Measurements from ENCODE around the gene XXYLT1.
"Not testable (repeated sequence)": the region's sequence is repeated elsewhere in the genome, so short reads cannot be mapped to it uniquely, and the experiment has no call there.

The XXYLT1 gene

DNA sequence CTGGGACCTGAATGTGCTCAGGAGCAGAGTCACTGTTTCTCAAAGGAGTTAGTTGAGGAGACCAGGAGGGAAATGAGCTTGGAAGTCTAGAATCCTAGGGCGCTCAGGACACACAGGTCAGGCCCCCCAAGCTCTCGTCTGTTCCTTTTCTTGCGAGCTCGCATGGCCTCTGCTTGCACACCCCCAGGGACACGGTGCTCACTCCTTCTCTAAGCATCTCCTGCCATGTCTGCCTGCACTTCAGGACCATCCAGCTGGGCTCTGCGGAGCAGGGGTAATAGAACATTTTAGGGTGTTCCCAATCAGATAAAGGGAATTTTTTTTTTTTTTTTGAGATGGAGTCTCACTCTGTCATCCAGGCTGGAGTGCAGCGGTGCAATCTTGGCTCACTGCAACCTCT lies 213.2 kb downstream of the XXYLT1 start:
- no peak for DNase-seq

DNA sequence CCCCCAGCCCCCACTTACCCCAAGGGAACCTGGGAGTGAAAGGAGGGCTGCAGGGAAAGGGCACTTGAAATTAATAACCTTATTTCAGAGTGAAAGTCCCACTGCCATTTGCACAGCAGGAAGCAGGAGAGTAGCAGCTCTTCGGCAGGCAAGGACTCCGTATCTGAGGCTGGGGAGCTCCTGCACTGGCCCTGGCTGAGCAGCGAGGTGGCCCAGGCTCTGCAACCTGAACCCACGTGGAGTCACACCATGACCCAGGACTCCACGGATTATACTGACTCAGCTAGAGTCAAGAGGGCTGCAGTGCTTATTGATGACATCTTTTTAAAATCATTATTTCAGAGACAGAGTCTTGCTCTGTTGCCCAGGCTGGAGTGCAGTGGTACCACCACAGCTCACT lies 214.5 kb downstream of the XXYLT1 start:
- no peak for DNase-seq

DNA sequence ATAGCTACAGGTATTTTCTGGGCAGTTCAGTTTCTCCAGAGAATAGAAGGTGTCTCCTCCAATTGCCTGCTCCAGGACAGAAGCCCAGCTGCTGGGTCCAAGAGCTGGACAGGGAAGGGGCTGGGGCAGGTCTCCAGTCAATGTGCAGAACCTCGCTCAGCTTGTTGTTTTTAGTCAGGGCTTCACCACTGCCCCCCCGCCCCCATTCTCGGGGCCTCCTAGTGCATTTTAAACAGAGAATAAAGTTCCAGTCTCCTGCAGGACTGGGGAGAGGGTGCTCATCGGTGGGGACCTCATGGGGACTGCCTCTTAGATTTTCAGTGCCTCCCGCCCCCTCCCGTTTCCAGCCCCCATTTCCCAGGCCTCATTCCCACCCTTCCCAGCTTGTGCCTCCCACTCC lies 216.6 kb downstream of the XXYLT1 start:
- no peak for DNase-seq

DNA sequence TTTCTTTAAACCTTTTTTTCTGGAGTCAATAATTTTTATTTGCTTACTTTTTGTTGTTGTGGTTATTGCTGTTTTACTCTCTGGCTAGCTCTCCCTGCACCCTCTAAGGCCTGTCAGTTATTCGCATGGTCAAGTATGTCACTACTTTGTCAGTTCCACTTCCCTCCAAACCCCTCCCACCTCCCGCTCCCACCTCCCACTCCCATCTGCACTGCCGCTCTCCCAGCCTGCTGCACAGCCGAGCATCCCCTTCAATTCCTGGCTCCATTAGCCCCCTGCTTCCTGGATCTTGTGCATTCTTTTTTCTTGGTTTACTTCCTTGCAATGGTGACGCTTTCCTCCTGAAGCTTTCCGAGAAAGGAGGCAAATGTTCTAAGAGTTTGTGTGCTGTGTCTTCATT lies 218.0 kb downstream of the XXYLT1 start:
- no peak for DNase-seq

DNA sequence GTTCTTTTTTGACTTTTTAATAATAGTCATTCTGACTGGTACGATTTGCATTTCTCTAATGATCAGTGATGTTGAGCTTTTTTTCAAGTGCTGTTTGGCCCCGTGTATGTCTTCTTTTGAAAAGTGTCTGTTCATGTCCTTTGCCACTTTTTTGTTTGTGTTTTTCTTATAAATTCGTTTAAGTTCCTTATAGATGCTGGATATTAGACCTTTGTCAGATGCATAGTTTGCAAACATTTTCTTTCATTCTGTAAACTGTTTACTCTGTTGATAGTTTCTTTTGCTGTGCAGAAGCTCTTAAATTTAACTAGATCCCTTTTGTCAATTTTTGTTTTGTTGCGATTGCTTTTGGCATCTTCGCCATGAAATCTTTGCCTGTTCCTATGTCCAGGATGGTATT lies 220.7 kb downstream of the XXYLT1 start:
- not testable (repeated sequence) for DNase-seq

DNA sequence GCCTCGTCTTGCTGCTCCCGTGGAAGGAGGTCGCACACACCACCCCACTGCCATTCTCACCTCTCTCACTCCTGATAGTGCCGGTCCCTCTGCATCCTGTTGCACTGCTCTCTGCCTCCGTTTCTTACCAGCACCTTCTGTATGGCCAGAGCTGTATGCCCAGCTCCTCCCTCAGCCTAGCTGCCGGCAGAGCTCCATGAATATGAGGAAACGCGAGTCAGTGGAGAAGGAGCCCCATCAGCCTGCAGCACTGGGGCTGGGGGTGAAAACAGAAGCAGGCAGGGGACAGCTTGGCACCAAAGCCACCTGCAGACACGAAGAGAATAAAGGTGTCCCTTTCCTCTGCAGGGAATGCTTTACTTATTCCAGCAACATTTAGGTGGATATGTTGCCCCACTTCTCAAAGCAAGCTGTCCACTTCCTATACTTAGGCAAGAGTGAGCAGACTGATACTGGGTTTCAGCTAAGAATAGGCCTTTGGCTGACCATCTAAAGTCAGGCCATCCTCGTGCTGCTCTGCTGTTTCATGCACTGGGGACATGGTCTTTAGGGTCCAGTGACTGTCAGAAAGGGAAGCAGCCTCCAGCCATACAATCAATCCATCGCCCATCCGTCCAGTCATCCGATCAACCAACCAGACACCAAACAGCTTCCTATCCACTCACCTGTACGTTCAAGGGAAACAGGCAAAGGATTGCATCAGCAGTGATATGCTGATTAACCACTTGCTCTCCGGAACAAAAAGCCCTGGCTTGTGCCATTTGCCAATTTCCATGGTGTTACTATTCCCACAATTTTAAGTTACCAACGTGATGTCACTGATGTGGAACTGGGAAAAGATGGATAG lies 222.7 kb downstream of the XXYLT1 start:
- DNase-seq = no peak

DNA sequence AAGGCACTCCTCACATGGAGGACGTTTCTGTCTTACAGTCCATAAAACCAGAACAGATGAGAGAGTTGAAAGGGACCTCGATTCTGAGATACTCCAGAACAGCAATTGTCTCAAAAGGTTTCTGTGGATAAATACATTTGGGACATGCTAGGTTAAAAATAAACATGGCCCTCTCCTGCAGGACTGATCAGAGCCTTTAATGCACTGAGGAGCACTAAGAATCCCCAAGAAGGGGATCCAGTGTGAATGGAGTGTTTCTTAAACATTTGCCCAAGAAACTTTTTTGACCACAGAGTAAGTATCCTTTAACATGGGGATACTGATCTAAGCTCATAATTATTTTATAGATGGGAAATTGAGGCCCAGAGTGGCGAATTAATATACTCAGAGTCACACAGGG lies 223.4 kb downstream of the XXYLT1 start:
- DNase-seq = no peak

DNA sequence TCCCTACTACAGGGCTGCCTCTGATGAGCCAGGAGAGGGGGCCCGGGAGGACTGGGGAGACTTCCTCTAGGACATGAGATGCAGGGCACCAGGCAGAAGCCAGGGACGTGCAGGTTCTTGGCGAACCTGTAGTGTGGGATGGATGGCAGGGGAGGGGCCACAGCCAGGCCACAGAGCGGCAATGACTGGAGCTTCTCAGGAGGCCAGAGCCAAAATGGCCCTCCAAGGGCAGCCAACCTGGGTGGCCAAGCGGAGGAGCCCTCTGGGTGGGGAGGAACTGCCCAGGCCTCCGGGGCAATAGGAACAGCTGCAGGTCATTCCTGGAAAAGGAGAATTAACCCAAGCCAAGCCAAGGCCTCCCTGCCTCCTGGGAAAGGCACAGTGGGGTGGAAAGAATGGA lies 224.5 kb downstream of the XXYLT1 start:
- no peak for DNase-seq

DNA sequence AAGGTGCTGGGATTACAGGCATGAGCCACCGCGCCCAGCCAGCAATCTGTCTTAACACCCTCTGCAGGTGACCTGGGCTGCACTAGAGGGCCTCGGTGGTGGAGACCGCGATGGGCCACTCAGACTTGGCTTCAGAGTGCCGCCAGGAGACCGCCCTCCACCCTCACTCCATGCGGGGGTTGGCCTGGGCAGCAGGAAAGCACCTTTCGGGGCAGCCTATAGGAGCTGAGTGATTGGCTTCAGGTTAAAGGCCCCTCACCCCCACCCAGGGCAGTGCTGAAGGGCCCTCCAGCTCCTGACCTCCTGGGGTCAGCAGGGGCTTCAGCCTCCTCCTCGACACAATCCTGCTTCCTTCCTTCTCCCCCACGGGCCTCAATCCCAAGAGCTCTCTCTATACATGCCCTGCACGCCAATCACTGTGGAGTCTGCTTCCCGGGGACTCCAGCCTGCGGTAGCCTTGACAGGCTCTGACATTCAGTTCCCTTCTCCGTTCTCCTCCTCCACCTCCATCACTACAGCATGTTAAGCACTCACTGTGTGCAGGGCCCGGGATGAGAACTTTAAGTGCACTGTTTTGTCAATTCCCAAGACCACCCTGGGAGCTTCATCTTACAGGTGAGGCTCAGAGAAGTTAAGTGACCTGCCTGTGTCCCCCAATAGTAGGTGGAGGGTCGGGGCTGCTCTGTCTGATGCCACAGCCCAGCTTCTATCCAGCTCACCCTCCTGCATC lies 225.3 kb downstream of the XXYLT1 start:
- no peak for DNase-seq

DNA sequence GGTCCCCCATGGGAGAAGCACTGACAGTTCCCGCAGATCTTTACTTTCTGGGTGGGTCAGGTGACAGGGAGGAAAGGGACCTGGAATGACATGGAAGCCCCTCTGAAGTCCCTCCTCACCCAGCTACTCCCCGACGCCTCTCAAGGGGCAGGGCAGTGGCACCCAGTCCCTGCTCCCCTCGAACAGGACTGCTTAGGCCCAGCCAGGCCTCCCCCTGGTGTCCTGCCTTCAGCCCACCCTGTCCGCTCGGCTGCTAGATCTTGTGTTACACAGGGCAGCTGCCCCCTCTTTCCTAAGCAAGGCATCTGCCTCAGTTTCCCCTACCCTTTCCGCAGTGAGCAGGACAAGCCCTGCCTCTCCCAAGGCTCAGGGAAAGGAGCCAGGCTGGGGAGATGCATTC lies 226.5 kb downstream of the XXYLT1 start:
- no peak for DNase-seq

DNA sequence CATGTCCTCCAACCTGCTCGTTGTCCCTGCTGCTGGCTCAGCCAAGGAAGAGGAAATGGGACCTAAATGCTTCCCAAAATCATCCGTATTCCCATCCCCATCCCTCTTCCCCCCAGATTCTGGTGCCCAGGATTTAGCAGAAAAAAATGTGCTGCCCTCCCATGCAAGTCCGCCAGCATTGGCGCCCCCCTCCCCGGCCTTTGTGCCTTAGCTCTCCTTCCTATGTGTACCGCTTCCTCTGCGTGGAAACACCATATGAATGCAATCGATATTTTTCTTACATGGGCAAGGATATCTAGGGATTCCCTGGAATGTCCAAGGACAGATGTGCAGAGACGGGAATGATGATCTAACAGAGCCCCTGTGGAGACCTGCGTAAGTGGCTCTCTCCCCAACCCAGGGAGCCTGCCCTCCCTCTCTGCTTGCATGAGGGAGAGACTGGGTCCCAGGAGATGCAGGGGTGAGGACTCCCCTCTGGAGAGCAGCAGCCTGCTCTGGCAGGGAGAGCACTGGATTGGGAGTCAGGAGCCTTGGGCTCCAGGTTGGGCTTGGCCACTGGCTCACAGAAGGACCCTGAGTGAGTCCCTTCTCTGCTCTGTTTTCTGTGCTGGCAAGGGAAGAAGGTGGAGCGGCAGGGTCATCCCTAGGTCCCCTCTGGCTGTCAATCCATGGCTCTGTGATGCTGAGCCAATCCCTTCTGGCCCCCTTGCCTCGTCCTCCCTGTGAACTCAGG lies 227.2 kb downstream of the XXYLT1 start:
- DNase-seq = no peak

DNA sequence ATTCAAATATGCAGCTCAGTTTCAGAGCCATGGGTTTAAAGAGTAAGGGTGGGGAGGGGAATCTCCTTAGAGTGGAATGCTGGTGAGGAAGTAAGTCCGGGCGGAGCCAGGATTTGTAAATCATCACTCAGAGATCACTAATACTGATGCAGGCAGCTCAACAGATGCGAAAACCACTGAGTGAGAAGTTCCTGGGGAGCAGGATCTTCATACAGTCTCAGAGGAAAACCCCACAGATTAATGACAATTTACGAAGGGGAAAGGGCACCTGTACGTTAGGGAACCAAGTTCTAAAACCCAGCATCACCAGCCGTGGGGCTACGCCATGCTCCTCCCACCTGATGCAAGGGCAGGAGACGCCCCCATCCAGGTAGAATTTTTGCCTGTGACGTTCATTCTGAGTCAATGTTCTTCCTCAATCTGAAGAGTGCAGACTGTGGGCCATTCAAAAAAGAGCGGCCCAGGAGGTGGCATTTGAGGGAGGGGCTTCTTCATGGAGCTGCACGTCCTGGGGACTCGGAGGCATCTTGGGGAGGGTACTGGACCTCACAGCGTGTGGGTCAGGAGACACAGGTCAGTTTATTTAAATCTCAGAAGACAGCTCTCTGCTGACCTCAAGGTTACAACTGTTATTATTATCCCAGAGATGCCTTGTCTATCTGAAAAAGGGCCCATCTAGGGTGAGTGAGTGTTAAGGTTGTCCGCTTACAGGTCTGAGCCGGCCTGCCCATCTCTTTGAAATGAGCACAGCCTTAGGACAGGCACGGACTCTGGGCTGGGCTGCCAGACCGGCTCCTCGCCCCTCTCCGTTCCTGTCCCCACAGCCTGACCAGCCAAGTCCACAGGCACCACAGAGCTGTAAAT lies 228.0 kb downstream of the XXYLT1 start:
- no peak for DNase-seq

DNA sequence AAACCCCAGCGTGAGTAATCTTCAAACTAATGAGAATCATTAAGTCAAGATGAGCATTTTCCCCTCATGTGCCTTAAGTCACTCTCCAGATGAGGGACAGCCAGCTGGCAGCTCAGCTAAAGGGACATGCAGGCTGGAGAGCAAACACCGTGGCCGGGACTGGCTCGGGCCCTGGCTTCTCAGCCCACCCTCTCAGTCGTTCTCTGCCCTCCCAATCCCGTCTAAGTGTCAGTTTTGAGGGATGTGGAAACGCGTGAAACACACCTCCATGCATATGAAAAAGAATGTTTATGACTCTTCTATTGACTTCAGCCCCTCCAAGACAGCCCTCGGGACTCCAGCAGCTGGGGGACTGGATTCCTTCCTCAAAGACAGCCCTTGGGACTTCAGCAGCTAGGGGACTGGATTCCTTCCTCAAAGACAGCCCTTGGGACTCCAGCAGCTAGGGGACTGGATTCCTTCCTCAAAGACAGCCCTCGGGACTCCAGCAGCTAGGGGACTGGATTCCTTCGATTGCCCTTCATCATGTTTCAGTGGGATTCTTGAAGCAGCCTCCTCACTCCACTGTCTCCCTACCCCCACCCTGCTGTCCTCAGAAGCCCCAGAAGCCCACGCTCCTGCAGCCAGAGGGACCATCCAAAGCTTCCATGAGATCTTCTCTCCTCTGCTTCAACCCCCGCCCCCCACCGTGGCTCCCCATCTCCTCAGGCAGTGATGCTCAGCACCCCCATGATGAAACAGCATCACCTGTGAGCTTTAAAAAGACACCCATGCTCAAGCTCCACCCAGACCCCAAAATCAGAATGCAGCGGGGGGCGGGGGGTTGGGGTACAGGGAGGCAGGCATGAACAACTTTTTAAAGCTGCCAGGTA lies 228.9 kb downstream of the XXYLT1 start:
- no peak for DNase-seq

DNA sequence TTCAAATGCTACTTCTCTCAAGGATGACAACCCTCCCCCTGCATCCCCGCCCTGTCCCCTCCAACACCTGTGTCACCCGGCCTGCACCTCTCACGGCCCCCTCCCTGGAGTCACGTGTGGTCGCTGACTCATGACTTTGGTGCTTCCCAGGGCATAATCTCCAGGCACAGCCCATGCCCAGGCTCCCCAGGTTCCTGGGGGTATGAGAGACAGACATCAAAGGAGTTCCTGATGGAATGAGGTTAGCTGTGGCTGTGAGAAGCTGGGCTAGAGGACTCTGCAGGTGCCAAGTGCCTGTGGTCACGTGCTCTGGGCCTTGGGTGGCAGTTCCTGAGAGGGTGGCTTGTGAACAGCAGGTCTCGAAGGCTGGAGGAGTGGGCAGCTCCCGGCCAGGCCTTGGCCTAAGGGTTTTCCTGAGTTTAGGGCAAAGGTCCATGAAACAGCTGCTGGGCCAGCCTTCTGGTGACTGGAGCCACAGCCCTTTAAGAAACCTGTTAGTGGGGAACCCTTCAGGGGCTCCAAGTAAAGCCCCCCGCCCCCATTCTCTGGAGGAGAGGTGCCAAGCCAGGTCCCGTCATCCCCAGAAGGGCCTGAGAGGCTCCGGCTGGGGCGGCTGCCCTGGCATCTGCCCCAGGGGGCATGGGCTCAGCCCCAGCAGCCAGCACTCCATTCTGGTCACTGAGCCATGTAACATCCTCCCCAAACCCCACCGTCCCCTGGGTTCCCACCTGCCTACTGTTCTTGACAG lies 230.0 kb downstream of the XXYLT1 start:
- DNase-seq = no peak

DNA sequence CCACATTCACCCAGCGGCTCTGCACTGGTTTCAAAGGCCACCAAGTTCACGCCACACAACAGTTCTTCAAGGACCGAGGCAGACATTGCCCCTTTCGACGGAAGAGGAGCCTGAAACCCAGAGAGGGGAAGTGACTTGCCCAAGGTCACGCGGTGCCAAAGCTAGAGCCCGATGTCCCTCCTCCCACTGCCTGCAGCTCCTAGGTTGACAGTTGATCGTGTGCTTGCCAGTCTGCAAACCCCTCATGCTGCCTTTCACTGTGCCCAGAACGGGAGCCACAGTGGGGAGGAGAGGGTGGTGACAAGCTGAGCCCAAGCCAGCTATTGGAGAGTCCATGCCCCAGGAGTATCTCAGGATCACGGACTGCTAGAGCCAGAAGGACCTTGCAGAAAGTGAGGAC lies 230.9 kb downstream of the XXYLT1 start:
- no peak for DNase-seq

DNA sequence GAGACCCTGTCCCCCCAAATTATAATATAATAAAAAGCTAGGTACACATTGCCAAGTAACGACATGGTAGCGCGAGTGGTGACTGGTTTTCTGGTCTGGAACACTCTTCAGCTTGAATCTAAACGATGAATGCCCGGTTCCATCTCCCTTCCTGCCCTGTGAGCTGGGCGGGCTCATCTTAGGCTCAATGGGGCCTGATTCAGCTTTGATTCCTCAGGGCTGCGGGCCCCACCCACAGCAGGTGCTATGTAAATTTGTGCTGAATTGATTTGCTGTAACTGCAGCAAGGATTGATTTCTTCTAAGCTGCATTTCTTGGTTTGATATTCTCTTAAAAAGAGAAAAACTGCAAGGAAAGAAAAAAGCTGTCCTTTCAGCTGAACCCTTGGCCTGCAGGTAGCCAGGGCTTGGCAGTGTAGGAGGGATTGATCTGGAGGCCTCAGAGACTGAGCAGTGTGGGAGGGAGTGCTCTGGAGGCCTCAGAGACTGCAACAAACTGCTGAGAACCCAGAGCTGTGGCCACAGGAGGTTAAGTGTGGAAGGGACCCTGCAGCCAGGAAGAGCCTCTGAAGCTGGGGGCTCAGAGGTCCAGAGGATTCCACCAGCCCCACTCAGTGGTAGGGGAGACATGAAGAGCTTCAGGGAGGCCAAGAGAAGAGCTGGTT lies 231.6 kb downstream of the XXYLT1 start:
- peak; percentile 33 for DNase-seq

DNA sequence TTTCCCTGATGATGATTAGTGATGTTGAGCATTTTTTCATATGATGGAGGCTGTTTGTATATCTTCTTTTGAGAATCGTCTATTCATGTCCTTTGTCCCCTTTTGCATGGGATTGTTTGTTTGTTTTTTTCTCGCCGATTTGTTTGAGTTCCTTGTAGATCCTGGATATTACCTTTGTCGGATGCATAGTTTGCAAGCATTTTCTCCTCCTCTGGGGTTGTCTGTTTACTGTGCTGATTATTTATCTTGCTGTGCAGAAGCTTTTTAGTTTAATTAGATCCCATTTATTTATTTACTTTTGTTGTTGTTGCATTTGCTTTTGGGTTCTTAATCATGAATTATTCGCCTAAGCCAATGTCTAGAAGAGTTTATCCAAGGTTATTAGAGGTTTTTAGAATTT lies 232.8 kb downstream of the XXYLT1 start:
- DNase-seq = no peak

DNA sequence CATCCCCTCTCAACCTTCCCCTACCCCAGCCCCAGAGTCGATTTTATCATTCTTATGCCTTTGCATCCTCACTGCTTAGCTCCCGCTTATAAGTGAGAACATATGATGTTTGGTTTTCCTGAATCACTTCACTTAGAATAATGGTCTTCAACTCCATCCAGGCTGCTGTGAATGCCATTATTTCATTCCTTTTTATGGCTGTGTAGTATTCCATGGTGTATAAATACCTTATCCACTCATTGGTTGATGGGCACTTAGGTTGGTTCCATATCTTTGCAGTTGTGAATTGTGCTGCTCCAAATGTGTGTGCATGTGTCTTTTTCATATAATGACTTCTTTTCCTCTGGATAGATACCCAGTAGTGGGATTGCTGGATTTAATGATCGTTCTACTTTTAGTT lies 233.4 kb downstream of the XXYLT1 start:
- DNase-seq = not testable (repeated sequence)

DNA sequence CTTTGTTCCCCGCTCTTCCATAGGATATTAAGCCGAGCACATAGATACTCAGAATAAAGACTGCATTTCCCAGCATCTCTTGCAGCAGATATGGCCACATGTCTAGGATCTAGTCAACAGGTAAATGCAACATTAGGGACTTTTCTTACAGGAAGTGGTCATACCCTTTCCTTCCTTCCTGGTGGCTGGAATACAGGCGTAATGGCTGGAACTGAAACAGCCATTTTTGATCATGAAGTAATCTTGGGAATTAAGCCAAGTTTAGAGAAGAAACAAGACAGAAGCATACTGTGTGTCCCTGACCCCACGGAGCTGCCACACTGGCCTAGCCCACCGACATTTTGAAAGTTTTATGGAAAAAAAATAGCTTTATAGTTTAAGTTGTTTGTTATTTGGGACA lies 234.0 kb downstream of the XXYLT1 start:
- DNase-seq = no peak

DNA sequence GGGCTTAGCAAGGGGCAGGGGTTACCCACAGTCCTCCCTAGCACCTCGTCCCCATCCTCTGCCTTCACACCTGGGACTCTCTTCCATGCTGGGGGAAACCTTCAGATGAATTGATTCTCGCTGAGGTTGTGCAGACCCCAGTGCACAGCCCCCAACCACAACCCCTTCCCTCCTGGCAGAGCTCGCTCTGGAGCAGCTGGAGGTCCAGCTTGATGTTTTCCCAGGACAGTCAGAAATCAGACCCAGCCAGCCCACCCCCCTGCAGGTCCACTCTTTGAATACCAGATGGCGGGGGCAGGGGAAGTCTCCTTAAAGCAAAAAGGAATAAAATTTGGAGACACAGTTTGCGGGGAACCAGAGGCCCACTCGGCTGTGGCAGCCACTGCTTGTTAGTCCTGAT lies 234.4 kb downstream of the XXYLT1 start:
- DNase-seq = no peak

DNA sequence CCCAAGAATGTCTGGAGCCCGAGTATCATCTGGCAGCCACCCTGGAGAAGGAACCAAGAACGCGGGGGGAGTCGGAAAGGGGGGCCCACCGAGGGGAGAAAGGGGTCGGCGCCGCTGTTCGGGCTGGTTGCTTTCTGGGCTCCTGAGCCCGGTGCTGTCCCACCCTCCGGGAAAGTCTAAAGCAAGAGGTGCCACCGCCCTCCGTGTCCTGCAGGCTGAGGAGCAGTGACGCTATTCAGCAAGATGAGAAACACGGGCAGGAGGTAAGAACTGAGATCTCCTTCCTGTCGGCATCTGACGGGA lies 234.8 kb downstream of the XXYLT1 start:
- DNase-seq = no peak
